Panc1 (cell line): Measurements from ENCODE around the gene KCNA5. TPM values are rescaled to one million over a fixed set of nuclear protein-coding genes. Genes with fewer than 3 reads are reported as not detected.

ENCODE experiments used
- ATAC-seq: fragments of 200-7000 bp; cut with Tn5 transposase; 2 replicates; pipeline ENCODE4 v1.9.1; 2020; ENCODE audit warnings: mild to moderate bottlenecking, moderate library complexity
- BruUV-seq: library from RNA; stranded (reverse); fragments of 400-500 nt; replicated peaks from 2 replicates; lab custom pipeline; 2021; lab: Mats Ljungman, UMichigan
- CTCF ChIA-PET: fragments of 300-600 bp; sonication (Branson Sonifier 250); formaldehyde crosslinking; loops from one replicate; lab custom pipeline; 2022; ENCODE audit warnings: antibody characterized with exemption; lab: Charles Lee
- POLR2A ChIA-PET: fragments of 300-600 bp; sonication (Branson Sonifier 250); formaldehyde crosslinking; loops from one replicate; lab custom pipeline; 2022; ENCODE audit warnings: antibody characterized with exemption; lab: Charles Lee
- DNase-seq: peaks from one replicate; pipeline ENCODE4 v3.0.0-alpha.2; 2010; ENCODE audit warnings: low read depth, low spot score
- H3K27ac ChIP-seq: 2 replicates; pipeline ENCODE4 v1.5.1; 2011; ENCODE audit warnings: mild to moderate bottlenecking, low read length, inconsistent platforms
- H3K27me3 ChIP-seq: fragments of 200-500 bp; sonication (Bioruptor generic); 2 replicates; pipeline ENCODE4 v1.6.0; 2014; ENCODE audit warnings: low read length, inconsistent platforms; ENCODE audit not compliant: control insufficient read depth, insufficient read depth
- H3K36me3 ChIP-seq: fragments of 200-500 bp; sonication (Bioruptor generic); 2 replicates; pipeline ENCODE4 v1.5.1; 2014; ENCODE audit warnings: inconsistent platforms, mild to moderate bottlenecking, low read length, moderate library complexity; ENCODE audit not compliant: control insufficient read depth, insufficient read depth
- H3K4me1 ChIP-seq: 2 replicates; pipeline ENCODE4 v1.5.1; 2011; ENCODE audit warnings: inconsistent platforms, mild to moderate bottlenecking, low read length, moderate library complexity; ENCODE audit not compliant: control insufficient read depth, insufficient read depth
- H3K4me3 ChIP-seq, 2 experiments: 2 replicates each; pipeline ENCODE4 v1.5.1; 2011 to 2012; ENCODE audit warnings: low read depth in 2 of 2, low read length in 2 of 2, mild to moderate bottlenecking in 2 of 2, inconsistent platforms in 1 of 2, moderate library complexity in 1 of 2
- H3K9me3 ChIP-seq: fragments of 200-500 bp; sonication (Bioruptor generic); 2 replicates; pipeline ENCODE4 v1.5.1; 2014; ENCODE audit warnings: low read depth, mild to moderate bottlenecking, inconsistent platforms, low read length, moderate library complexity; ENCODE audit not compliant: control insufficient read depth, insufficient read depth
- POLR2AphosphoS5 ChIP-seq: IDR thresholded peaks from 2 replicates; pipeline ENCODE4 v1.6.1; 2012; ENCODE audit warnings: mild to moderate bottlenecking, low read depth, low read length, moderate library complexity
- SIN3A ChIP-seq: IDR thresholded peaks from 2 replicates; pipeline ENCODE4 v1.6.1; 2012; ENCODE audit warnings: low read depth, mild to moderate bottlenecking, low read length, moderate library complexity, borderline replicate concordance; ENCODE audit not compliant: insufficient read depth
- TCF7L2 ChIP-seq: IDR thresholded peaks from 2 replicates; pipeline ENCODE4 v1.6.1; 2011; ENCODE audit warnings: mild to moderate bottlenecking, low read depth, low read length, inconsistent platforms
- in situ Hi-C: cut with HindIII; loops from 2 replicates; pipeline ENCODE4 v1.10.0; 2016; ENCODE audit warnings: low sequenced_read_pairs, low pct_unique_long_range_greater_than_20kb
- intact Hi-C: fragments of 100-400 bp; cut with micrococcal nuclease; formaldehyde crosslinking; loops from one replicate; pipeline ENCODE4 v1.10.0; 2022; ENCODE audit not compliant: unreplicated experiment
- total RNA-seq: library from RNA; stranded (reverse); gene quantifications from one replicate; pipeline ENCODE4 v1.2.1, GENCODE V29; 2021; ENCODE audit not compliant: unreplicated experiment
- TF ChIP-seq, protein P1 (sequence below): fragments of 450-650 bp; IDR thresholded peaks from 2 replicates; pipeline ENCODE4 v1.5.1; 2017; ENCODE audit warnings: mild to moderate bottlenecking
- TF ChIP-seq, protein P2 (sequence below), 2 experiments: IDR thresholded peaks; 2 replicates each; pipeline ENCODE4 v1.6.1; 2011 to 2012; ENCODE audit warnings: low read depth in 2 of 2, control low read depth in 1 of 2, low read length in 1 of 2, mild to moderate bottlenecking in 1 of 2, moderate library complexity in 1 of 2; ENCODE audit not compliant: insufficient read depth in 1 of 2

Gene KCNA5
- total RNA-seq, 1 experiment from 2014 or later: not detected

DNA sequence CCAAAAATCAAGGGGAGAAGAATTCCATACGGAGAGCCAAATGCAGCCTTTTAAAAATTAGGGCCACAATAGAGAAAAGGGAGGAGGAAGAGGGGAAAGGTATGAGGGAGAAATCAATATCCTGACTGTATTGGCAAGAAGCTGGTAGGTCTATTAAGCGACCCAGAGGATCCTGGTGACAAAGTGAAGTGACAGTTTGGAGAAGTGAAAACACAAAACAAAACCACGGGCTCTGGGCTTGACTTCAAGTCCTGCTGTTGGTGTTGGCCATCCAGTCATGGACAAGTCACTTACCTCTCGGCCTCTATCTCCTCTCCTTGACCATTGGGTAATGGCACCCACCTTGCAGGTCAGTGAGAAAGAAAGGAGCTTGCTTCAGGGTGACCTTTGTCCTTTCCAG lies 47.0 kb upstream of the KCNA5 start:
- BruUV-seq: no TSS peak
- intact Hi-C loops: no loop called here
- no peaks in the 10 kb centered on the region for H3K9me3 ChIP-seq
- no peaks in the 10 kb centered on the region for H3K4me1 ChIP-seq
- no peaks in the 10 kb centered on the region for H3K36me3 ChIP-seq
- in situ Hi-C loops: no loop called here
- no peaks in the 10 kb centered on the region; the same call in 1 of the 2 replicates for H3K27me3 ChIP-seq
- no peak for TF ChIP-seq POLR2AphosphoS5
- TF ChIP-seq, protein P1, sequence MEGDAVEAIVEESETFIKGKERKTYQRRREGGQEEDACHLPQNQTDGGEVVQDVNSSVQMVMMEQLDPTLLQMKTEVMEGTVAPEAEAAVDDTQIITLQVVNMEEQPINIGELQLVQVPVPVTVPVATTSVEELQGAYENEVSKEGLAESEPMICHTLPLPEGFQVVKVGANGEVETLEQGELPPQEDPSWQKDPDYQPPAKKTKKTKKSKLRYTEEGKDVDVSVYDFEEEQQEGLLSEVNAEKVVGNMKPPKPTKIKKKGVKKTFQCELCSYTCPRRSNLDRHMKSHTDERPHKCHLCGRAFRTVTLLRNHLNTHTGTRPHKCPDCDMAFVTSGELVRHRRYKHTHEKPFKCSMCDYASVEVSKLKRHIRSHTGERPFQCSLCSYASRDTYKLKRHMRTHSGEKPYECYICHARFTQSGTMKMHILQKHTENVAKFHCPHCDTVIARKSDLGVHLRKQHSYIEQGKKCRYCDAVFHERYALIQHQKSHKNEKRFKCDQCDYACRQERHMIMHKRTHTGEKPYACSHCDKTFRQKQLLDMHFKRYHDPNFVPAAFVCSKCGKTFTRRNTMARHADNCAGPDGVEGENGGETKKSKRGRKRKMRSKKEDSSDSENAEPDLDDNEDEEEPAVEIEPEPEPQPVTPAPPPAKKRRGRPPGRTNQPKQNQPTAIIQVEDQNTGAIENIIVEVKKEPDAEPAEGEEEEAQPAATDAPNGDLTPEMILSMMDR: no peak
- TF ChIP-seq, protein P2, sequence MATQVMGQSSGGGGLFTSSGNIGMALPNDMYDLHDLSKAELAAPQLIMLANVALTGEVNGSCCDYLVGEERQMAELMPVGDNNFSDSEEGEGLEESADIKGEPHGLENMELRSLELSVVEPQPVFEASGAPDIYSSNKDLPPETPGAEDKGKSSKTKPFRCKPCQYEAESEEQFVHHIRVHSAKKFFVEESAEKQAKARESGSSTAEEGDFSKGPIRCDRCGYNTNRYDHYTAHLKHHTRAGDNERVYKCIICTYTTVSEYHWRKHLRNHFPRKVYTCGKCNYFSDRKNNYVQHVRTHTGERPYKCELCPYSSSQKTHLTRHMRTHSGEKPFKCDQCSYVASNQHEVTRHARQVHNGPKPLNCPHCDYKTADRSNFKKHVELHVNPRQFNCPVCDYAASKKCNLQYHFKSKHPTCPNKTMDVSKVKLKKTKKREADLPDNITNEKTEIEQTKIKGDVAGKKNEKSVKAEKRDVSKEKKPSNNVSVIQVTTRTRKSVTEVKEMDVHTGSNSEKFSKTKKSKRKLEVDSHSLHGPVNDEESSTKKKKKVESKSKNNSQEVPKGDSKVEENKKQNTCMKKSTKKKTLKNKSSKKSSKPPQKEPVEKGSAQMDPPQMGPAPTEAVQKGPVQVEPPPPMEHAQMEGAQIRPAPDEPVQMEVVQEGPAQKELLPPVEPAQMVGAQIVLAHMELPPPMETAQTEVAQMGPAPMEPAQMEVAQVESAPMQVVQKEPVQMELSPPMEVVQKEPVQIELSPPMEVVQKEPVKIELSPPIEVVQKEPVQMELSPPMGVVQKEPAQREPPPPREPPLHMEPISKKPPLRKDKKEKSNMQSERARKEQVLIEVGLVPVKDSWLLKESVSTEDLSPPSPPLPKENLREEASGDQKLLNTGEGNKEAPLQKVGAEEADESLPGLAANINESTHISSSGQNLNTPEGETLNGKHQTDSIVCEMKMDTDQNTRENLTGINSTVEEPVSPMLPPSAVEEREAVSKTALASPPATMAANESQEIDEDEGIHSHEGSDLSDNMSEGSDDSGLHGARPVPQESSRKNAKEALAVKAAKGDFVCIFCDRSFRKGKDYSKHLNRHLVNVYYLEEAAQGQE (IDR thresholded peaks at IDR 0.05; ENCODE audit: insufficient read depth in 1 of 2, low read depth in 2 of 2, low read length in 1 of 2): no peak
- no peak for TF ChIP-seq TCF7L2
- TF ChIP-seq SIN3A: no peak
- no peak overlapping the region for H3K4me3 ChIP-seq
- H3K27ac ChIP-seq: no peak overlapping the region
- ChIA-PET CTCF (no interaction called here), POLR2A (no interaction called here)
- ATAC-seq (no peak), DNase-seq (no peak)

DNA sequence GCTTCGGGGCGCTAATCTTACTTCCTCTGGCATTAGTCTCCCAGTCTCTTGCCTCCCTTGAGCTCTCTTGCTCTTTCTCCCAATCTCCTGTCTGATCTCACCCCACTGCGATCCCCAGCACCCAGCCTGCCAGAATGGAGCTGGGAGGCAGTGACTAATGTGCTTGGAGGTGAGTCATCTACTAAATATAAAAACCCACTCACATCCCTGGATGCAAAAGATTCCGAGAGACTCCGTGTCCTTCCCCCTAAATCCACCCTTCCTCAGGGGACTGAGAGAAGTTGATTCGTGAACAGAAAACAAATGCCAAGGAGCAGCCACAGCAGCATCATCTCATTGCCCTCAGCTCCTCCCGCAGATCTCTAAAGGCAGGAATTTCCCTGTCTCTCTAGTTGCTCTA lies 45.7 kb upstream of the KCNA5 start:
- TF ChIP-seq, protein P1: no peak
- TF ChIP-seq TCF7L2 (no peak), POLR2AphosphoS5 (no peak), SIN3A (no peak)
- TF ChIP-seq, protein P2 (IDR thresholded peaks at IDR 0.05; ENCODE audit: insufficient read depth in 1 of 2, low read depth in 2 of 2, low read length in 1 of 2): no peak
- no TSS peak for BruUV-seq
- no peaks in the 10 kb centered on the region for H3K36me3 ChIP-seq
- POLR2A ChIA-PET: no interaction called here
- DNase-seq: peak; percentile 24
- H3K27ac ChIP-seq: no peak overlapping the region
- H3K9me3 ChIP-seq: no peaks in the 10 kb centered on the region
- no peaks in the 10 kb centered on the region; the same call in 1 of the 2 replicates for H3K27me3 ChIP-seq
- CTCF ChIA-PET: no interaction called here
- in situ Hi-C loops: no loop called here
- H3K4me1 ChIP-seq: no peaks in the 10 kb centered on the region
- intact Hi-C loops: no loop called here
- H3K4me3 ChIP-seq: no peak overlapping the region
- ATAC-seq: no peak
